Endothelial cell of umbilical vein (primary cell): ENCODE measurements around the gene LAPTM4A. TPM values are rescaled to one million over a fixed set of nuclear protein-coding genes. Genes with fewer than 3 reads are reported as not detected.

Experiments used
- BruUV-seq: library from RNA; stranded (reverse); fragments of 400-500 nt; replicated peaks from 2 replicates; lab custom pipeline; 2021; lab: Mats Ljungman, UMichigan
- CTCF ChIA-PET: fragments of 300-600, 350-600 bp; sonication (Branson Sonifier 250); formaldehyde crosslinking; loops from one replicate; lab custom pipeline; 2021; ENCODE audit warnings: antibody characterized with exemption, inconsistent platforms; lab: Charles Lee
- POLR2A ChIA-PET: fragments of 300-600, 350-600 bp; sonication (Branson Sonifier 250); formaldehyde crosslinking; loops from one replicate; lab custom pipeline; 2021; ENCODE audit warnings: antibody characterized with exemption, inconsistent platforms; lab: Charles Lee
- DNase-seq: peaks from one replicate; pipeline ENCODE4 v3.0.0-alpha.2; 2011; ENCODE audit warnings: low read depth, low spot score
- FAIRE-seq: peaks from 2 replicates; lab custom pipeline; 2011; peaks lifted over from hg19 to GRCh38; lab: Jason Lieb, UNC
- H2AFZ ChIP-seq: 2 replicates; pipeline ENCODE4 v1.6.0; 2012; ENCODE audit warnings: low read depth, low read length, control low read depth, inconsistent platforms
- H3K27ac ChIP-seq: 2 replicates; pipeline ENCODE4 v1.5.1; 2011; ENCODE audit warnings: low read depth, mild to moderate bottlenecking, control low read depth, low read length, moderate library complexity; ENCODE audit not compliant: insufficient read depth
- H3K27me3 ChIP-seq, 2 experiments: 2 replicates each; pipeline versions ENCODE4 v1.6.0 to v1.6.1; 2011; ENCODE audit warnings: low read length in 2 of 2, mixed read lengths in 1 of 2; ENCODE audit not compliant: control insufficient read depth in 2 of 2, insufficient read depth in 2 of 2
- H3K36me3 ChIP-seq, 2 experiments: 2 replicates in 1 of 2; 3 replicates in 1 of 2; pipeline ENCODE4 v1.5.1; 2011; ENCODE audit warnings: low read length in 2 of 2, mild to moderate bottlenecking in 1 of 2, moderate library complexity in 1 of 2; ENCODE audit not compliant: control insufficient read depth in 2 of 2, insufficient read depth in 2 of 2; ENCODE audit errors: extremely low read depth in 1 of 2
- H3K4me1 ChIP-seq: 3 replicates; pipeline ENCODE4 v1.5.1; 2011; ENCODE audit warnings: mild to moderate bottlenecking, low read length; ENCODE audit not compliant: control insufficient read depth, insufficient read depth; ENCODE audit errors: extremely low read depth
- H3K4me2 ChIP-seq: 2 replicates; pipeline ENCODE4 v1.6.1; 2011; ENCODE audit warnings: low read length, control low read depth, mixed read lengths; ENCODE audit not compliant: insufficient read depth
- H3K4me3 ChIP-seq, 3 experiments: fragments of 200-600 bp in 1 of 3; sonication (generic), shearing (Covaris generic) in 1 of 3; replicated peaks in 1 of 3; 2 replicates each; pipeline ENCODE4 v1.5.1; 2011 to 2016; ENCODE audit warnings: control low read depth in 3 of 3, low read length in 3 of 3, mild to moderate bottlenecking in 2 of 3, inconsistent platforms in 1 of 3, low read depth in 1 of 3, moderate library complexity in 1 of 3; ENCODE audit not compliant: insufficient read depth in 1 of 3
- H3K79me2 ChIP-seq: 2 replicates; pipeline ENCODE4 v1.6.0; 2012; ENCODE audit warnings: low read length, inconsistent platforms; ENCODE audit not compliant: control insufficient read depth, insufficient read depth
- H3K9ac ChIP-seq: replicated peaks from 2 replicates; pipeline ENCODE3; 2011; ENCODE audit warnings: low read length, control low read depth; ENCODE audit not compliant: insufficient read depth; ENCODE audit errors: extremely low read depth
- H3K9me1 ChIP-seq: replicated peaks from 3 replicates; pipeline ENCODE4 v1.6.0; 2011; ENCODE audit warnings: mild to moderate bottlenecking, low read length; ENCODE audit not compliant: control insufficient read depth, insufficient read depth; ENCODE audit errors: extremely low read depth
- H3K9me3 ChIP-seq: replicated peaks from 2 replicates; pipeline ENCODE4 v1.5.1; 2012; ENCODE audit warnings: low read length, inconsistent platforms; ENCODE audit not compliant: control insufficient read depth, insufficient read depth
- H4K20me1 ChIP-seq: replicated peaks from 2 replicates; pipeline ENCODE3; 2011; ENCODE audit warnings: mild to moderate bottlenecking, low read length; ENCODE audit not compliant: control insufficient read depth, insufficient read depth; ENCODE audit errors: extremely low read depth
- FOS ChIP-seq: IDR thresholded peaks from 2 replicates; pipeline ENCODE4 v1.6.1; 2011; ENCODE audit warnings: mild to moderate bottlenecking, low read length, moderate library complexity, borderline replicate concordance; ENCODE audit not compliant: insufficient read depth
- GATA2 ChIP-seq: IDR thresholded peaks from 2 replicates; pipeline ENCODE4 v1.7.0; 2011; ENCODE audit warnings: low read depth, mild to moderate bottlenecking, moderate library complexity, mixed read lengths, low read length; ENCODE audit not compliant: insufficient read length, insufficient read depth
- MYC ChIP-seq: IDR thresholded peaks from one replicate; pipeline ENCODE4 v1.6.1; 2011; ENCODE audit warnings: mild to moderate bottlenecking, low read depth, low read length
- dilution Hi-C: fragments of 300-500 bp; cut with MboI; formaldehyde crosslinking; loops from one replicate; pipeline ENCODE4 v1.15.0; 2019; ENCODE audit warnings: low sequenced_read_pairs; ENCODE audit not compliant: extremely low pct_ligation_motif_present
- intact Hi-C: fragments of 100-400 bp; cut with micrococcal nuclease; formaldehyde crosslinking; loops from one replicate; pipeline ENCODE4 v1.10.0; 2022
- polyA plus RNA-seq, 4 experiments: library from polyadenylated mRNA; depleted of rRNA in 3 of 4; stranded (reverse) in 3 of 4; unstranded in 1 of 4; fragments of >200 nt; gene quantifications; 2 replicates each; pipeline versions ENCODE4 v1.2.1 to v1.2.3, GENCODE V29; 2011 to 2012; ENCODE audit warnings: missing spikeins in 1 of 4
- total RNA-seq: library from RNA; stranded (reverse); gene quantifications from 2 replicates; pipeline ENCODE4 v1.2.3, GENCODE V29; 2021

Gene LAPTM4A
- total and polyA plus RNA-seq, 2 donors (not counting 3 experiments of a cell fraction or from before 2014, with no cell fraction given) = 155 to 427 TPM

DNA sequence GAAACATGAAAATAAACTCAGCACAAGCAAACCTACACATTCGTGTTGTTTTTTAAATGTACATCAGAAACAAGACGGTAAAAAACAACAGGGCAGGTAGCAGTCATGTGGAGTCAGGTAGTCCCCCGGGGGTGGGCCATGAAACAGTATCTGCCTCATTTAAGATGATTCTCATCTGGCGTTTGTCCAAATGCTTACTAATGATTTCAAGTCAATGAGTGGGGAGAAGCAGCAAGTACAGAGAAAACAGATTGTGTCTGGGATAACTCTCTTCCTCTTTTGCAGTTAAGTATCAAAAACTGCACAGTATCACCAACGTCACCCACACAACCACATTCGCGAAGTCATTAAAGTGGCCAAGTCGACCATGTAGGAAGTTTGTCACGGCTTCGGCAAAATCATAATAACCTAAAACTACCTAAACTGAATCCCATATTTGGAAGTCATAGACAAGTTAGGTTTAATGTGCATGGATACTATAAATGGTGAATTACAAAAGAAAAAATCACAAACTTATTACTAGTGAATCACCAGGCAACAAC is 1.3 kb downstream of the LAPTM4A start:
- no peaks in the 10 kb centered on the region for H4K20me1 ChIP-seq
- peaks cover 34% of the 10 kb centered on the region for H3K4me1 ChIP-seq
- intact Hi-C loops (loop anchor here (1.0 to 5.0 kb wide), 2 partner anchors 94 to 302 kb away; partner anchors contain the start of gene PUM2), dilution Hi-C loops (no loop called here)
- peaks cover 2 to 3% of the 10 kb centered on the region in 2 experiments for H3K27me3 ChIP-seq
- TF ChIP-seq GATA2 = no peak
- TF ChIP-seq FOS = peak; percentile 2
- ChIA-PET POLR2A (interaction anchor here (1.5 to 3.6 kb wide), 2 partner anchors 13 to 35 kb away, joined by 4 to 14 read pairs; no protein-coding TSS in a partner anchor), CTCF (interaction anchor here (0.8 to 12.6 kb wide), 9 partner anchors 14 to 150 kb away, joined by 3 to 146 read pairs (median 6); no protein-coding TSS in a partner anchor)
- BruUV-seq = no TSS peak
- peak overlapping the region; percentile 19 for H2AFZ ChIP-seq
- DNase-seq (peak; percentile 70), FAIRE-seq (peak; percentile 35)
- H3K27ac ChIP-seq = peak overlapping the region; percentile 94
- H3K79me2 ChIP-seq = peaks cover 58% of the 10 kb centered on the region
- peak overlapping the region; percentile 91 for H3K4me2 ChIP-seq
- H3K9me3 ChIP-seq = no peaks in the 10 kb centered on the region
- peak overlapping the region; percentile 51 to 97 (median 83) for H3K4me3 ChIP-seq
- no peaks in the 10 kb centered on the region for H3K36me3 ChIP-seq
- no peaks in the 10 kb centered on the region for H3K9me1 ChIP-seq
- peak overlapping the region; percentile 94 for H3K9ac ChIP-seq

GRCh38 chr2:20049637-20050036 is 1.8 kb downstream of the LAPTM4A start:
- Histone ChIP-seq H3K36me3 (no peaks in the 10 kb centered on the region), H3K4me3 (peak overlapping the region; percentile 51 to 97 (median 83)), H2AFZ (peak overlapping the region; percentile 20), H3K79me2 (peaks cover 63% of the 10 kb centered on the region), H3K4me1 (peaks cover 34% of the 10 kb centered on the region), H3K9me3 (no peaks in the 10 kb centered on the region), H3K9ac (peak overlapping the region; percentile 94), H4K20me1 (no peaks in the 10 kb centered on the region), H3K27ac (peak overlapping the region; percentile 94), H3K4me2 (peak overlapping the region; percentile 91), H3K9me1 (no peaks in the 10 kb centered on the region), H3K27me3 (peaks cover 0 to 3% of the 10 kb centered on the region in 2 experiments)
- FAIRE-seq = no peak
- intact Hi-C loops (loop anchor here (1.0 to 5.0 kb wide), 2 partner anchors 93 to 303 kb away; partner anchors contain the start of gene PUM2), dilution Hi-C loops (no loop called here)
- CTCF ChIA-PET = interaction anchor here (0.8 to 12.6 kb wide), 9 partner anchors 13 to 149 kb away, joined by 3 to 146 read pairs (median 4); no protein-coding TSS in a partner anchor
- TF ChIP-seq FOS (peak; percentile 3), MYC (no peak)
- POLR2A ChIA-PET = interaction anchor here (1.5 to 3.6 kb wide), 2 partner anchors 12 to 34 kb away, joined by 4 to 14 read pairs; no protein-coding TSS in a partner anchor
- TSS peak; percentile 31 for BruUV-seq
- DNase-seq = peak; percentile 66
